Measurements from ENCODE around the gene HOXD3.

- TF ChIP-seq CTCF (IDR thresholded peaks at IDR 0.05 in 4 of 5, conservative IDR thresholded peaks at IDR 0.05 in 1 of 5) = no peak
- TF ChIP-seq POLR2A (IDR thresholded peaks at IDR 0.05) = no peak
Measured at GRCh38 chr2:176123411-176124109, 33.5 kb upstream of the HOXD3 start.
